Calu3 (cell line): ENCODE results near the gene RGS12. TPM values are rescaled to one million over a fixed set of nuclear protein-coding genes. Genes with fewer than 3 reads are reported as not detected.

Experiments
- BruUV-seq: library from RNA; stranded (reverse); fragments of 400-500 nt; replicated peaks from 2 replicates; lab custom pipeline; 2021; lab: Mats Ljungman, UMichigan
- CTCF ChIA-PET: fragments of 300-600 bp; sonication (Branson Sonifier 250); formaldehyde crosslinking; loops from one replicate; lab custom pipeline; 2022; ENCODE audit warnings: antibody characterized with exemption; lab: Charles Lee
- DNase-seq: peaks from one replicate; pipeline ENCODE4 v3.0.0; 2022
- H3K27ac Mint-ChIP-seq: one replicate; pipeline ENCODE4 v1.8.0; 2022; ENCODE audit warnings: mixed read lengths; ENCODE audit not compliant: unreplicated experiment
- H3K27me3 Mint-ChIP-seq: one replicate; pipeline ENCODE4 v1.8.0; 2022; ENCODE audit warnings: mixed read lengths; ENCODE audit not compliant: unreplicated experiment
- H3K36me3 Mint-ChIP-seq: one replicate; pipeline ENCODE4 v1.8.0; 2022; ENCODE audit warnings: mild to moderate bottlenecking, moderate library complexity, mixed read lengths; ENCODE audit not compliant: insufficient read depth, unreplicated experiment
- H3K4me1 Mint-ChIP-seq: one replicate; pipeline ENCODE4 v1.8.0; 2022; ENCODE audit warnings: mild to moderate bottlenecking, low read depth, mixed read lengths; ENCODE audit not compliant: unreplicated experiment
- H3K4me3 Mint-ChIP-seq: one replicate; pipeline ENCODE4 v1.8.0; 2022; ENCODE audit warnings: mild to moderate bottlenecking, low read depth, moderate library complexity, mixed read lengths; ENCODE audit not compliant: unreplicated experiment
- H3K9me3 Mint-ChIP-seq: one replicate; pipeline ENCODE4 v1.8.0; 2022; ENCODE audit warnings: low read depth, mixed read lengths; ENCODE audit not compliant: unreplicated experiment
- CTCF ChIP-seq: fragments of 200-600 bp; IDR thresholded peaks from one replicate; pipeline ENCODE4 v1.8.0; 2022; ENCODE audit warnings: antibody characterized with exemption; ENCODE audit not compliant: unreplicated experiment
- intact Hi-C: fragments of 100-400 bp; cut with micrococcal nuclease; formaldehyde crosslinking; loops from one replicate; pipeline ENCODE4 v1.10.0; 2022; ENCODE audit not compliant: unreplicated experiment
- total RNA-seq: library from RNA; stranded (reverse); gene quantifications from 2 replicates; pipeline ENCODE4 v1.2.3, GENCODE V29; 2022

RGS12 gene
- total RNA-seq, 1 experiment from 2014 or later, result 13.9 TPM

DNA sequence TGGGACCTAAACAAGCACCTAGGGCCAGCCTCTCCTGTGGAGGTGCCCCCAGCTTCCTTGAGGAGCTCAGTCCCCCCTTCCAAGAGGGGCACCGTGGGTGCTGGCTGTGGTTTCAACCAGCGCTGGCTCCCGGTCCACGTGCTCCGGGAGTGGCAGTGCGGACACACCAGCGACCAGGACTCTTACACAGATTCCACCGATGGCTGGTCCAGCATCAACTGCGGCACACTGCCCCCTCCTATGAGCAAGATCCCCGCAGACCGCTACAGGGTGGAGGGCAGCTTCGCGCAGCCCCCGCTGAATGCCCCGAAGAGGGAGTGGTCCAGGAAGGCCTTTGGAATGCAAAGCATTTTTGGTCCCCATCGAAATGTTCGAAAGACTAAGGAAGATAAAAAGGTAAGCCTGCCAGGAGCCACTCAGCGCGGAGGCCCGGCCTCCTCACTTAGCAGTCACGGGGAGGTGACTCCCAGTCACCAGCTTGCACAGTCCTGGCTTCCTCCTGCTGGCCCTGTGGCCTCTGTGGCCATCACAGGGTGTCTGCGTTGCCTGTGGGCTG lies 24.9 kb downstream of the RGS12 start:
- Mint-ChIP-seq H3K27me3 (no peaks in the 10 kb centered on the region), H3K4me3 (no peak overlapping the region), H3K27ac (no peak overlapping the region), H3K9me3 (no peaks in the 10 kb centered on the region), H3K36me3 (no peaks in the 10 kb centered on the region), H3K4me1 (no peaks in the 10 kb centered on the region)
- intact Hi-C loops, result no loop called here
- CTCF ChIA-PET, result no interaction called here
- no peak for DNase-seq
- no TSS peak for BruUV-seq
- no peak for TF ChIP-seq CTCF

DNA sequence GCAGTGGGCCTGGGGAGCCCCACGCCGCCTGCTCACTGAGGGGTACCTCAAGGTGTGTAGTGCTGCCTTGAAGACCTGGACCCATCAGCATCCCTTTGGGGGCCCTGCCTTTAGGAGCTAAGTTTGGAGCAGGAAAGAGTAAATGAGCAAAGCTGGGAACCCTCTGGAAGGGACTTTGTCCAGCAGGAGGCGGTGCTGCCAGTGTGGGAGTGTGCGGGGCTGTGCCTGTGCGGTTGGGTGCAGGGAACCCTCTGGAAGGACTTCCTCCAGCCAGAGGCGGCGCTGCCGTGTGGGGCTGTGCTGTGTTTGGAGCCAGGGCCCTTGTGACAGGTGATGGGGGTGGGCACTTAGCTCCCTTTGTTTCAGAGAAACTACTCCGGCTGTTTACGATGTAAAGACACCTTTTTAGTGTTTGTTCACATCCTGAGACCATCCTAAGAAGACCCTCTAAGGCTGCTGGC lies 25.8 kb downstream of the RGS12 start:
- Mint-ChIP-seq H3K4me3 (no peak overlapping the region), H3K36me3 (no peaks in the 10 kb centered on the region), H3K4me1 (no peaks in the 10 kb centered on the region), H3K27ac (no peak overlapping the region), H3K27me3 (no peaks in the 10 kb centered on the region), H3K9me3 (no peaks in the 10 kb centered on the region)
- no peak for TF ChIP-seq CTCF
- no peak for DNase-seq
- BruUV-seq, result no TSS peak
- CTCF ChIA-PET, result no interaction called here
- intact Hi-C loops, result no loop called here

DNA sequence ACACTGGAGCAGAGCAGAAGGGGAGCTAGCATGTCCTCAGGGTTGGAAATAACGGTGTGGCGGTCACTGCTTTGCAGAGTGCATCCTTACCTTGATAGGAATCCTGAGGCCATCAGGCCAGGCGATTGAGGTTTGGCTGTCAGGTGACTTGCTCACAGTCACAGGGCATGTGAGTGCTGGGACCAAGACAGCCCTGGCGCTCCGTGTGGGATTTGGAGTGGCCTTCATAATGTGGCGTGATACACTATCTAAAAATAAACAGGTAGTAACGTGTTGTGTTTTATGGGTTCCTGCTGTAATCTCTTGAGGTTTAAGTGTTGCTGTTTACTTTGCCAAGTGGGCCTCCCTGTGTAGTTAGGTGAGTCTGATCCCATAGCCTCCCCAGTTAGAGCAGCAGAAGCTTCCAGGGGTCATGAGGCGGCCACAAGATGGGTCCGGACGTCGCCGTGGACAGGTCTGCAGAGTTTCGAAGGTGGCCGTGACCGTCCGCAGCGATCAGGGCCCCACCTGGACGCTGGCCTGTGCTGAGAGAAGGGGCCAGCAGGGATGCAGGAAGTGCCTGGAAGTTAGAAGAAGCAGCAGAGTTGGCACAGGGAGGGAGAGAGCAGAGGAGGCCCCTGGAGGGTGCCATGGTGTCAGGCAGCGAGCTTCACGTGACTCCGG lies 27.7 kb downstream of the RGS12 start:
- Mint-ChIP-seq H3K4me1 (no peaks in the 10 kb centered on the region), H3K36me3 (no peaks in the 10 kb centered on the region), H3K9me3 (no peaks in the 10 kb centered on the region), H3K27me3 (no peaks in the 10 kb centered on the region), H3K27ac (no peak overlapping the region), H3K4me3 (no peak overlapping the region)
- intact Hi-C loops, result no loop called here
- DNase-seq, result no peak
- CTCF ChIA-PET, result no interaction called here
- BruUV-seq, result no TSS peak
- no peak for TF ChIP-seq CTCF

DNA sequence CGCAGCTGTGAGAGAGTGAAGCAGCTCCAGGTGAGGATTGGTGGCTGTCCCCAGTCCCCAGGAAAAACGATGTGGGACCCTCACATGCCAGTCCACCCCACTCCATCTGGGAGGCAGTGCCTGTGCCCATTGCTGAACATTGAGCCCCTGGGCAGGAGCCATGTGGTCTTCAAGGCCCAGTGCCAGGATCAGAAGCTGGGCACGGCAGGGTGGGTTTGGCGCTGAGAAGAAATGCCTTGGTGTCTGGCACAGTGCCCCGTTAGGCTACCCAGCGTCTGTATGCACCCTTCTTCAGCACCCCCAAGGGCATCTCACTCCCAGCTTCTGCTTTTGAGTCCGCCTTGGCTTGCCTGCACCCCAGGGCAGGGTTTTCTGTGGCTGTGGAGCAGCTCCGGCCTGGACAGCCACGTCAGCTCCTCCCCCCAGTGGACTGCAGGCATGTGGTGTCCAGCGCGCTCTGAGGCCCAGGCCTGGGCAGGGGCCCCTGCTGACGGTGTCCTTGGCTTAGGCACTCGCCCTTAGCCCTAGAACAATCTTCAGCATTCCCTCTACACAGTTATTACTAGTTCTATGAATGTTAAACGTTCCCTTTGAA lies 28.6 kb downstream of the RGS12 start:
- intact Hi-C loops, result no loop called here
- Mint-ChIP-seq H3K36me3 (no peaks in the 10 kb centered on the region), H3K9me3 (no peaks in the 10 kb centered on the region), H3K4me3 (no peak overlapping the region), H3K4me1 (no peaks in the 10 kb centered on the region), H3K27me3 (no peaks in the 10 kb centered on the region), H3K27ac (no peak overlapping the region)
- no peak for TF ChIP-seq CTCF
- CTCF ChIA-PET, result interaction anchor here (1.0 kb wide), 1 partner anchor 130 kb away, joined by 3 read pairs; no protein-coding TSS in a partner anchor
- DNase-seq, result no peak
- BruUV-seq, result no TSS peak
